ENCODE measurements around the gene NUP210L. TPM values are rescaled to one million over a fixed set of nuclear protein-coding genes. Genes with fewer than 3 reads are reported as not detected.

Gene NUP210L
- total RNA-seq, 4 donors from 2014 or later = 0.13 to 0.38 (median 0.22) TPM; not detected in 1

GRCh38 chr1:153944827-153945117 lies 210.1 kb downstream of the NUP210L start:
- intact Hi-C loops (cut with DNase I) = loop anchor here (10.0 kb wide), 1 partner anchor 150 kb away; no protein-coding TSS in a partner anchor
- 76 to 83% methylated on average over 3 of the region's 3 CpGs for WGBS, 2 donors
- TF ChIP-seq POLR2A (IDR thresholded peaks at IDR 0.05) (no peak), CTCF (IDR thresholded peaks at IDR 0.05) (no peak)
- H3K4me1 ChIP-seq = peaks cover 9 to 18% of the 10 kb centered on the region in 2 donors
- H3K9me3 ChIP-seq = no peaks in the 10 kb centered on the region
- H3K36me3 ChIP-seq = peaks cover 26 to 28% of the 10 kb centered on the region in 2 donors
- no peak for DNase-seq
- H3K27me3 ChIP-seq = no peaks in the 10 kb centered on the region
- peak overlapping the region in 1 of 3 donors; percentile 89 for H3K4me3 ChIP-seq (replicated peaks in 1 of 3)
- peak overlapping the region in 2 of 3 donors; percentile 88 to 98 for H3K27ac ChIP-seq

GRCh38 chr1:153944005-153944826 lies 210.7 kb downstream of the NUP210L start:
- intact Hi-C loops (cut with DNase I) = loop anchor here (10.0 kb wide), 1 partner anchor 149 kb away; no protein-coding TSS in a partner anchor
- H3K4me1 ChIP-seq = peaks cover 9 to 18% of the 10 kb centered on the region in 2 donors
- H3K27me3 ChIP-seq = no peaks in the 10 kb centered on the region
- H3K9me3 ChIP-seq = no peaks in the 10 kb centered on the region
- H3K36me3 ChIP-seq = peaks cover 26 to 31% of the 10 kb centered on the region in 2 donors
- H3K27ac ChIP-seq = peak overlapping the region in 2 of 3 donors; percentile 88 to 98
- no peak for DNase-seq
- WGBS, 2 donors = 77 to 91% methylated on average over 5 to 7 of the region's 15 CpGs
- TF ChIP-seq POLR2A (IDR thresholded peaks at IDR 0.05) (no peak), CTCF (IDR thresholded peaks at IDR 0.05) (no peak)
- no peak overlapping the region for H3K4me3 ChIP-seq (replicated peaks in 1 of 3)

- TF ChIP-seq CTCF (IDR thresholded peaks at IDR 0.05) (no peak), POLR2A (IDR thresholded peaks at IDR 0.05) (no peak)
- H3K4me1 ChIP-seq = peaks cover 9 to 18% of the 10 kb centered on the region in 2 donors
- peaks cover 16 to 25% of the 10 kb centered on the region in 2 donors for H3K36me3 ChIP-seq
- no peaks in the 10 kb centered on the region for H3K27me3 ChIP-seq
- WGBS, 2 donors = 85 to 95% methylated on average over 10 to 11 of the region's 11 CpGs
- no peak for DNase-seq
- H3K9me3 ChIP-seq = no peaks in the 10 kb centered on the region
- intact Hi-C loops (cut with DNase I) = loop anchor here (10.0 kb wide), 1 partner anchor 148 kb away; no protein-coding TSS in a partner anchor
- H3K27ac ChIP-seq = no peak overlapping the region
- no peak overlapping the region for H3K4me3 ChIP-seq (replicated peaks in 1 of 3)
These were observed 211.9 kb downstream of the NUP210L start for GRCh38 chr1:153942766-153943549.

MicroRNA genes within 50 kb of the gene (microRNA counts, 767-probe panel; counts per million panel counts)
- microRNA hsa-miR-190b = 0 to 2,842 counts per million in 2 donors

Small RNA genes lying within 50 kb of the gene (microRNA-seq; reads per million reads assigned to microRNA genes)
- gene MIR190B = 14.3 reads per million, percentile 32 among the genes with 10 or more reads in this experiment
- not detected for gene MIR5698
- gene MIR6737 = not detected

Small RNA genes lying within 50 kb of the gene (small RNA-seq; reads per million reads assigned to genes)
- gene MIR190B (0.47 reads per million), gene MIR5698 (not detected), gene MIR6737 (not detected), gene RNU6-179P (not detected)

Other genes starting within 250 kb of the NUP210L start
- 10 to 100 TPM; 20.1 to 28.8 (median 21.5) TPM for gene GATAD2B, start 232.1 kb downstream of the NUP210L start, total RNA-seq
- gene DENND4B, start 208.4 kb downstream of the NUP210L start, total RNA-seq = 10 to 100 TPM; 28.9 to 63.7 (median 44.8) TPM
- 10 to 100 TPM; 11.4 to 22.5 (median 18.1) TPM for gene CRTC2, start 196.5 kb downstream of the NUP210L start, total RNA-seq
- gene SLC39A1, start 191.5 kb downstream of the NUP210L start, total RNA-seq = 100 to 1,000 TPM in 2 of 4 donors, 10 to 100 TPM in 2; 90.4 to 109 (median 99.5) TPM
- 10 to 100 TPM in 3 of 4 donors, 1 to 10 TPM in 1; 6.6 to 23.1 (median 17.0) TPM for gene CREB3L4, start 187.2 kb downstream of the NUP210L start, total RNA-seq
- 100 to 1,000 TPM; 173 to 393 (median 247) TPM for gene JTB, start 177.4 kb downstream of the NUP210L start, total RNA-seq
- gene RAB13, start 168.7 kb downstream of the NUP210L start, total RNA-seq = 10 to 100 TPM; 30.6 to 48.2 (median 38.1) TPM
- 1,000 to 10,000 TPM; 2,032 to 3,294 (median 2,297) TPM for gene RPS27, start 164.3 kb downstream of the NUP210L start, total RNA-seq
- 100 to 1,000 TPM; 227 to 352 (median 298) TPM for gene TPM3, start 37.0 kb upstream of the NUP210L start, total RNA-seq
- not detected for gene CFAP141, start 51.3 kb upstream of the NUP210L start, total RNA-seq
- gene UBAP2L, start 65.9 kb upstream of the NUP210L start, total RNA-seq = 100 to 1,000 TPM in 2 of 4 donors, 10 to 100 TPM in 2; 57.8 to 102 (median 88.8) TPM
- 100 to 1,000 TPM in 2 of 4 donors, 10 to 100 TPM in 2; 52.0 to 104 (median 94.5) TPM for gene HAX1, start 117.6 kb upstream of the NUP210L start, total RNA-seq
- gene AQP10, start 166.0 kb upstream of the NUP210L start, total RNA-seq = not detected
- 100 to 1,000 TPM in 1 of 4 donors, 10 to 100 TPM in 3; 61.6 to 106 (median 76.4) TPM for gene ATP8B2, start 170.5 kb upstream of the NUP210L start, total RNA-seq

Measured in thyroid gland (tissue), 4 donors.